NCI-H2107 treated with DMSO at 0.1 percent for 48 hours (cell line): ENCODE results near the gene DDR1.
"Not testable (repeated sequence)": the region's sequence is repeated elsewhere in the genome, so short reads cannot be mapped to it uniquely, and the experiment has no call there.

Experiments
- DNase-seq: peaks from one replicate; lab custom pipeline; 2025; ENCODE audit not compliant: unreplicated experiment; lab: John Stamatoyannopoulos, UW

The DDR1 gene

GRCh38 chr6:30893001-30893591, 8.8 kb downstream of the DDR1 start:
- no peak for DNase-seq

DNA sequence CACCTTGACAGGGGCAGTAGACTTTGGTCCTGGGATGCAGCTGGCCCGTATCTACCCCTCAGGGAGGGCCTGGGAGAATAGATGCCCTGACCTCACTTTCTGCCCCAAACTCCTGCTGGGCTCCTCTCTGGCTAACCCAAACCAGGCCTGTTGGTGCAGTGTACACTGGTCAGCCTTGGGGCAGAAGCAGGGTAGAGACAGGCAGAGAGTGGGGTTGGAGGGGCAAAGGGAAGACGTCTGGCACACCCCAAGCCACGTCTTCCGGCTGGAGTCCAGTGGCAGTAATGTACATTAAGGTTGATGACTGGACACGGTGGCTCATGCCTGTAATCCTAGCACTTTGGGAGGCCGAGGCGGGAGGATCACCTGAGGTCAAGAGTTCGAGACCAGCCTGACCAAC, 9.3 kb downstream of the DDR1 start:
- no peak for DNase-seq

- no peak for DNase-seq
Measured at GRCh38 chr6:30894381-30894780, 10.1 kb downstream of the DDR1 start.

GRCh38 chr6:30894935-30895334, 10.6 kb downstream of the DDR1 start:
- DNase-seq: no peak

- no peak for DNase-seq
Measured at GRCh38 chr6:30895343-30895742, 11.0 kb downstream of the DDR1 start.

- no peak for DNase-seq
Measured at GRCh38 chr6:30896541-30896940, 12.2 kb downstream of the DDR1 start.

DNA sequence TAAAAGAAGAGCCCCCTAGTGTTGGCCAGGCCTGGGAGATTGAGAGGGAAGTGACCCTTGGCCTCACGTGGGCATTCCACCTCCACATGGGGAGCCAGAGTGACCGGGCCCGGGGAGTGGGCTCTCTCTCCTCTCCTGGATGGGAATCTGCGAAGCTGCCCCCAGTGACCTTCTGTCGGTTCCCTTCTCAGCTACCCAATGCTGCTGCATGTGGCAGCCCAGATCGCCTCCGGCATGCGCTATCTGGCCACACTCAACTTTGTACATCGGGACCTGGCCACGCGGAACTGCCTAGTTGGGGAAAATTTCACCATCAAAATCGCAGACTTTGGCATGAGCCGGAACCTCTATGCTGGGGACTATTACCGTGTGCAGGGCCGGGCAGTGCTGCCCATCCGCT, 13.6 kb downstream of the DDR1 start:
- DNase-seq: no peak

GRCh38 chr6:30898750-30899360, 14.5 kb downstream of the DDR1 start:
- DNase-seq: no peak

- DNase-seq: no peak
Measured at GRCh38 chr6:30900863-30901417, 16.6 kb downstream of the DDR1 start.

DNA sequence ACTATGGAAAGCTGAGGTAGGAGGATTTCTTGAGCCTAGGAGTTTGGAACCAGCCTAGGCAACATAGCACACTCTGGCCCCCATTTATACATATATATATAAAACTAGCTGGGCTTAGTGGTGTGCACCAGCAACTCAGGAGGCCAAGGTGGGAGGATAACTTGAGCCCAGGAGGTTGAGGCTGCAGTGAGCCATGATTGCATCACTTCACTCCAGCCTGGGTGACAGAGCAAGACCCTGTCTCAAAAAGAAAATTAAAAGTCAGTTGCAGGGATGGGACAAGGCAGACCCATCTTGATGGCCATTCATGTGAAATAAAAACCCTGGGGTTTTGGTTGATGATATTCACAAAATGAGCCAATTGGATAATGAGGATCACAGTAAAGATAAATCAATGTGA, 17.1 kb downstream of the DDR1 start:
- no peak for DNase-seq

DNA sequence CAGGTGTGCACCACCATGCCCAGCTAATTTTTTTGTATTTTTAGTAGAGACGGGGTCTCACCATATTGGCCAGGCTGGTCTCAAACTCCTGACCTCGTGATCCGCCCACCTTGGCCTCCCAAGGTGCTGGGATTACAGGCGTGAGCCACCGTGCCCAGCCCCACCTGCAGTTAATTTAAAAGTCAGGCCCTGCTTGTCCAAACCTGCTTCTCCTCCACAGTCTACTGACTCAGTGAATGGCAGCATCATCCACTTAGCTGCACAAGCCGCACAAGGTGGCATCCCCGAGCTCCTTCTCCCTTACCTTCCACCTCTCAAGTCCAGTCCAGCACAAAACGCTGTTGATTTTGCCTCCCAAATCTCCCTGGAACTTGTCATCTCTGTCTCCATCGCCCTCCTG, 17.9 kb downstream of the DDR1 start:
- not testable (repeated sequence) for DNase-seq

- no peak for DNase-seq
Measured at GRCh38 chr6:30902709-30903108, 18.4 kb downstream of the DDR1 start.

DNA sequence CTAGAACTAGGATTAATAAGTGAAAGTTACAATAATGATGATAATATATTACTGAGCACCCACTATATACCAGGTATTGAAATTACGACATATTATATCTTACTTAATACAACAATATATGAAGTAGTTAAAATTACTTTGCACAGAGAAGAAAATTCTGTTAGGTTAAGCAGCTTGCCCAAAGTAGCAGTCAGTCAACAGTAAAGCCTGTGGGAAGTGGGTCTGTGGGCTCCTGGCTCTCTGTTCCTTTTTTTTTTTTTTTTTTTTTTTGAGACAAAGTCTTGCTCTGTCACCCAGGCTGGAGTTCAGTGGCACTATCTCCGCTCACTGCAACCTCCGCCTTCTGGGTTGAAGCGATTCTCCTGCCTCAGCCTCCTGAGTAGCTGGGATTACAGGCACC, 18.9 kb downstream of the DDR1 start:
- DNase-seq: no peak

DNA sequence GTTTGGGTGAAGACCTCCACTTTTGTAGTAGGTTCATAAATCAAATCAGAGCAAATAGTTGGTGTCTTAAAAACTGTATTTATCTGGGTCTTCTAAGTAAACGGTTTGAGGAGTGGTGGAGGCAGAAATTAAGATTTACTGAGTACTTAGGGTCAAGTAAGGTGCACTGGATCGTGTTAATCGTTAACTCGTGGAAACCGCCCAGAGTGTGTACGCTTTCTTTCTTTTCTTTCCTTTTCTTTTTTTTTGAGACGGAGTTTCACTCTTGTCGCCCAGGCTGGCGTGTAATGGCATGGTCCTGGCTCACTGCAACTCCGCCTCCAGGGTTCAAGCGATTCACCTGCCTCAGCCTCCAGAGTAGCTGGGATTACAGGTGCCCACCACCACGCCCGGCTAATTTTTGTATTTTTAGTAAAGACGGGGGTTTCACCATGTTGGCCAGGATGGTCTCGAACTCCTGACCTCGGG, 23.0 kb downstream of the DDR1 start:
- DNase-seq: not testable (repeated sequence)

GRCh38 chr6:30907758-30908591, 23.7 kb downstream of the DDR1 start, which contains the start of gene GTF2H4:
Gene GTF2H4 (plus strand): TSS chr6:30908207.
- peak; percentile 89 for DNase-seq

GRCh38 chr6:30908700-30909099, 24.4 kb downstream of the DDR1 start:
- no peak for DNase-seq

DNA sequence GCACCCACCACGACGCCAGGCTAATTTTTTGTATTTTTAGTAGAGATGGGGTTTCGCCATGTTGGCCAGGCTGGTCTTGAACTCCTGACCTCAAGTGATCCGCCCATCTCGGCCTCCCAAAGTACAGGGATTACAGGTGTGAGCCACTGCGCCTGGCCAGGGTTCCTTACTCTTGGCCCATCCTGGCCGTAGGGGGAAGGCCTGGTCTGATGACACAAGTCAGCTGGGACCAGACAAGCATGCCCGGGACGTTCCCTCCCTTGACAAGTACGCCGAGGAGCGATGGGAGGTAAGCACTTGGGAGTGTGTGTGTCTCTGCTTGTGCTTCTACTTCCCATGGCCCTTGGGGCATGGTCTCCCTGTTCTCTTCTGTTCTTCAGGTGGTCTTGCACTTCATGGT, 26.2 kb downstream of the DDR1 start:
- not testable (repeated sequence) for DNase-seq

- DNase-seq: no peak
Measured at GRCh38 chr6:30912746-30913520, 28.6 kb downstream of the DDR1 start.

- no peak for DNase-seq
Measured at GRCh38 chr6:30913721-30914075, 29.4 kb downstream of the DDR1 start.

- peak; percentile 61 for DNase-seq
Measured at GRCh38 chr6:30914076-30914853, 29.9 kb downstream of the DDR1 start, which contains the start of gene VARS2. Gene VARS2 (plus strand): TSS chr6:30914238. CDS start chr6:30914837, 599 bp downstream.
